Jurkat, Clone E6-1 (cell line): ENCODE measurements around the gene DPH1.
A peak's percentile ranks its signal among the peaks of the same experiment; 100 is the strongest.
"Not testable (repeated sequence)": the region's sequence is repeated elsewhere in the genome, so short reads cannot be mapped to it uniquely, and the experiment has no call there.

Source experiments
- DNase-seq: peaks from one replicate; pipeline ENCODE4 v3.0.0-alpha.2; 2011; ENCODE audit warnings: low read depth, low spot score
- H3K4me3 ChIP-seq: 2 replicates; pipeline ENCODE4 v1.5.1; 2011; ENCODE audit warnings: mild to moderate bottlenecking, low read length, control low read depth, moderate library complexity

Gene DPH1

DNA sequence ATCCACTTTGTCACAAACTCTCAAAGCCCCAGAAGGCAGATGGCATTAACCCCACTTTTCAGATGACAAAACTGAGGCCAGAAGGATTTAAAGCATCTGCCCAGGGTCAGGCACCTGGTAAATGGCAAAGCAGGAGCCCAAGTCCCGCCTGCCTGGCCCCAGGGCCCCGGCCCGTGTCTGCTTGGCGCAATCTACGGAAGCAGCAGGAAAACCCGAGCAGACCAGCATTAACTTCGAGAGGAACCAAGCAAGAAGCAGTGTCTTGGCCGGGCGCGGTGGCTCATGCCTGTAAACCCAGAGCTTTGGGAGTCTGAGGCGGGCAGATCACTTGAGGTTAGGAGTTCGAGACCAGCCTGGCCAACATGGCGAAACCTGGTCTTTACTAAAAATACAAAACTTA is 26.4 kb upstream of the DPH1 start:
- H3K4me3 ChIP-seq, result no peak overlapping the region
- DNase-seq, result no peak

DNA sequence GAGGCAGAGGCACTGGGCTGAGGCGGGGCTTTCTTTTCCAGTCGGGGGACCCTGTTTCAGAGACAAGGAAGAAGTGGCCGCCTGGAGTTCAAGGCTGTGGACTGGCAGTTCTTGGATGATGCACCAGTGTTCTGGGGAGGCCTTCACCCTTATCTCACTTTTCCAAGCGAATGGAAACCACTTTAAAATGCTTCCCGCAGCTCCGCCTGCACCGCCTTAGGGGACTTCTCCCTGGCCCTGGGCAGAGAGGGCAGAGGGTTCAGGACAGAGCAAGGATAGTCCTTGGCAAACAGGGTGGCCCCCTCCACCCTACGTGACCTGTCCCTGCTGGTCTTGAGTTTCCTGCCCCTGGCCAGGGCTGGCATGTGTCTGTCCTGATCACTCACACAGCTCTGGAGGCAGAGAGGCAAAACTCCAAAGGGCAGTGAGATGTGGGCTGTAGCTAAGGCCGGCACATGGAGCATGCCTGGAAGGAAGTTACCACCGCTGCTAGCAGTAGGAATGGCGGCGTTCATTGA is 25.5 kb upstream of the DPH1 start:
- H3K4me3 ChIP-seq, result no peak overlapping the region
- DNase-seq, result no peak

DNA sequence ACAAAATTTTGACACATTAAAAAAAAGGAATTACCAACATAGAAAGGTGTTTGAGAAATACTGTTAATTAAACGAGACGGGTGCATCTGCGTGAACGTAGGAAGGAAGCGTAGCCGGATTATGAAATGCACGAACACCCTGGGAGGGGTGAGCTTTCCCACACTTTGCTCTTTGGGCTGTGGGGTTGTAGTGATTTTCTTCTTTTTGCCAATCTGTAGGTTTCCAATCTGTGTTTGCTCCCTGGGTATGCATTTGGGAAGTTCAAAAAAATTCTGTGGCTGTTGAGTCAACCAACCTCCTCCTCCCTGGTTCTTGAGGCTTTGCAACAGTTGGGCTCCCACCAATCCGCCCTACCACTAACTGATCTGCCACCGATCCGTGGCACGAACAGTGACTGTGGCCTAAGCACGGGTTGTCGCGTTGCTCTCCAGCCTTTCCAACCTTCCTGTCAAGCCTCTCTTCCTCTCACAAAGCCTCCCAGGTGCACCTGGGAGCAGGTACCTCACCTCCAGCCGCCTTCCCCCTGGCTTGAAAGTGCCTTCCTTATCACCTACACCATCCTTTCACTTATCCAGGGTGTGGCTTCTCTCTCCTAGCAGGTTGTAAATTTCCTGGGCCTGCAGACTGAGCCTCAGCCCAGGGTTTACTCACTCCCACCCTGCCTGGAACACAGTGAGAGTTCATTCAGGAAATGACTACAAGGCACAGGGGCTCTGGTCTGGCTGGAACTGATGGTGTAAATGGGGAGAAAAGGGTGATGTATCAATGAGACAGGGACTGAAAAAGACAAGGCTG is 21.4 kb upstream of the DPH1 start:
- no peak for DNase-seq
- no peak overlapping the region for H3K4me3 ChIP-seq

DNA sequence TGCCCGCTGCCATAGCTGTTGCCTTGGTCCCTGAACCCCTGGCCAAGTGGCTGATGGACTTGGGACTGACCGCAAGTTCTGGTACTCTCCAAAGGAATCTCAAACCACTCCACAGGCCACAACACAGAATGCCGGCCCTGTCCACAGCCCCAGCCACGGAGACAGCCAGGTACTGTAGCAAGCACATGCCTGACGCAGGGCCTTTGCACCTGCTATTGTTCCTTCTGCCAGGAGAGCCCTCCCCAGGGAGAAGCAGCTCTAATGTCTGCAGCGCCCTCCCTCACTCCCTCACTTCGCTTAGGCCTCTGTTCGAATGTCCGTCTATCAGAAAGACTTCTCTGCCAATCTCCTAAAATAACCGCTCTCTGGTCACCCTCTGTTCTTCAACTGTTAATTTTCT is 20.2 kb upstream of the DPH1 start:
- no peak overlapping the region for H3K4me3 ChIP-seq
- no peak for DNase-seq

DNA sequence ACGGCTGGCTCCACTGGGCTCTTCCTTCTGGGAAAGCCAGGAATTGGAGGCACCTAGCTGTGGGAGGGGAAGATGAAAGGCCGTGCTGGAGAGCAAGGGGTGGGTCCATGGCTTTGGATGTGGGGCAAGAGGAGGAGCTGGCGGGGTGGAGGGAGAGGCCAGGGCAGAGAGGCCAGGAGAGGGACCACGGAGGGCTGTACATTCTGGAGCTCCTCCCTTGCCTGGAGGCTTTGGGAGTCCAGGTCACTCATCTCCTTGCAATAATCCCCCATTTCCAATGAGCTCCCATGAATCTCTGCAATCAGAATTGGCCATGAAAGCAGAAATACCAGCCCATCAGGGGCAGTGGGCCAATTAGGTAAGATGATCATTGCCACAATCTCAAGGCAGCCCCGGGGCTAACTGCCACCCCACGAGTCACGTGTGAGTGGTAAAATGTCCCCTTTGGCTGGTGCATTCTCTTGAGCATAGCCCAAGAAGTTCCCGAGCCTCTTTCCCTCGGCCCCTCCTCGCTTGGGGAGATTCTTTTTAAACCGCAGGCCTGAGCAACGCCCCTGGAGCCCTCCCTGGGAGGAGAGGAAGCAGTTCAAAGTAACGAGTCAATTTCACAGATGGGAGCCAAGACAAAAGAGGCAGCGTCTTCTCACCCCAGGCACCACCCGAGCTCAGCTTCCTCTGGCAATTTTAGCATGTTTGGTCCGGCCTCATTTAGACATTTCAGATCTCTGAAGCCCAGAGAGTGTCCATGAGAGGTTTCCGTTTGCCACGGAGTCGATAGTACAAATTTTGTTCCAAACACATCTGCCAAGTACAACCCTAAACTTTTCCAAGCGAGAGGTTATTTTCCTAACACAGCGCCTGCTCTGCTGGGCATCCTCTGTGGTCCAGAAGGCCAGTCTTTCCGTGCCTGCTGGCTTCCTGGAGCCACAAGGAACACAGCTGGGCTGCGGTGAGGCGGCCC is 18.3 kb upstream of the DPH1 start:
- peak overlapping the region; percentile 23 for H3K4me3 ChIP-seq
- DNase-seq, result peak; percentile 47

DNA sequence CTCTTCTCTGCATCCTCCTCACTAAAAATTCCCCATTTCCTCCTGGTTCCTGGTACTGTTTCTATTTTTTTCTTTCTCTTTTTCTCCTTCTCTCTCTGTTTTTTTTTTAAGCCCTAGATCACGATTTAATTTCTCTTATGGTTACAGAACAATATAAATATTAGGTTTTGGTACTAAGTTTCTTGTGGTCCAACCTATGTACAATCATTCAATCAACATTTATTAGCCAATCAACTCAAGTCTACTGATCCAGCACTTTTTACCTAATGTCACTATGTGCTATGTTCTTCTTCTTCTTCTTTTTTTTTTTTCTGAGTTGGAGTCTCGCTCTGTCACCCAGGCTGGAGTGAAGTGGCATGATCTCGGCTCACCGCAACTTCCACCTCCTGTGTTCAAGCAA is 17.5 kb upstream of the DPH1 start:
- H3K4me3 ChIP-seq, result no peak overlapping the region
- DNase-seq, result no peak

DNA sequence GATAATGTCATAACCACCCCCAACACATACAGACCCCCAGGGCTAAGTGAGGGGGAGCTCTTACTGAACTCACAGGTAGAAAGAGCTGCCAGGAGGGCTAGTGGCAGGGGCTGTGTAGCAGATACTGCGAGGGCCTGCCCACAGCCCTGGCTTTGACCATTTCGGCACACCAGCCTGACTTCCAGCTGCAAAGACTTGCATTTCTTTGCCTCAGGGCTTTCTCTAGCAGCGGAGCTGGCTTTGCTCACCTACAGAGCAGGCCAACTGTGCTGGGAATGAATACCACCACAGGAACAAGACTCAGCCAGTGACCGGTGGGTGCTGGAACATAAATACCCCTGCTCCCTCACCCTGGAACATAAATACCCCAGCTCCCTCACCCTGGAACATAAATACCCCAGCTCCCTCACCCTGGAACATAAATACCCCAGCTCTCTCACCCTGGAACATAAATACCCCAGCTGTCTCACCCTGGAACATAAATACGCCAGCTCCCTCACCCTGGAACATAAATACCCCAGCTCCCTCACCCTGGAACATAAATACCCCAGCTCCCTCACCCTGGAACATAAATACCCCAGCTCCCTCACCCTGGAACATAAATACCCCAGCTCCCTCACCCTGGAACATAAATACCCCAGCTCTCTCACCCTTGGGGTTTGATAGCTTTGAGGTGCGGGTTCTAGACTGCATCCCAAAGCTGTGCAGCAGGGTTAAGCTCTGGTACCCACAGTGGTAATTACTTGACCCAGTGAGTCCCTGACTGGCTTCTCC is 16.5 kb upstream of the DPH1 start:
- H3K4me3 ChIP-seq, DNase-seq: not testable (repeated sequence)

DNA sequence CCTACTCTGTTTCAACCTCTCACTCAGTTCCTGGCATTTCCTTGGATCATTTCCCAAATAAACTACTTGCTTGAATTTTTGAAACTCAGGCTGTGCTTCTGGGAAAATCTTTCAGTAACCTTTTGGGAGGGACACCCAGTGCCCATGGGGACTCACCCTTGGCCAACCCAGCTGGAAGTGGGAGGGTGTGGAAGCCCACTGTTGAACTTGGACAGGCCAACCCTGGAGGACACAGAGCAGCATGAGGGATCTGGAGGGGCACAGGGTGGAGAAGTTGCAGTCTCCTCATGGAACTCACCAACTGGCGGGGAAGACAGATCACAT is 16.0 kb upstream of the DPH1 start:
- no peak for DNase-seq
- H3K4me3 ChIP-seq, result no peak overlapping the region

DNA sequence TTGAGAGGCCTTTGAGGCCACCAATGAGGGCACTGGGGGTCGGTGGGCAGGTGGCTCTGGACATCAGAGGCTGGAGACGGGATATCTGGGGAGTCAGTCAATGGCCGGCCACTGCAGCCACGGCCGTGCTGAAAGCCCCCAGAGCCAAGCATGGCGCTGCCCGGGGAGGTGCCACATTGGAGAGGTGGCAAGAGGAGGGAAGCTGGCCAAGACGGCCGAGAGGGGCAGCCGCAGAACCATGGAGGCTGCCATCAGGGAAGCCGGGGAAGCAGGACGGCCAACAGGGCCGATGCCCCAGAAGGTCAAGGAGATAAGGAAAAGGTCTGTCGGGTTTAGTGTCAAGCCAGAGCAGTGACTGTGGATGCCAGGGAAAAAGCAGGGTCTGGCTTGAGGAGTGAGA is 14.6 kb upstream of the DPH1 start:
- DNase-seq, result no peak
- no peak overlapping the region for H3K4me3 ChIP-seq

DNA sequence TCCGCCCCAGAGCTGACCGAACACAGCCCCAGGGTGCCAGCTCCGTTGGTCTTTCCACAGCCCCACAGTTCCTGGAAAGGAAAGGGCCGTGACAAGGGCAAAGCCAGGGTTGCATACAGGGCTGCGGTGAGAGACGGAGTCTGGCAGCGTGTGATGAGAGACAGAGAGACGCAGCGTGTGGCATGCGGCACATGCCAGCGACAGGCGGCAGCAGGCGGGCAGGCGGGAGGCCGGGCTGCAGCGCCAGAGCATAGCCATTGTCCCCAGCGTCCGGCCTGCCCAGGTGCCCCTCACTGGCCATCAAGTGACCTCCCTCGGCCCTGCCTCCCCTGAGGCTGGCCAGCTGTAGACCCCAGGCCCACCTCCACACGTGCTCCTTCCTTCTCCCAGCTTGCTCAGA is 13.5 kb upstream of the DPH1 start:
- no peak overlapping the region for H3K4me3 ChIP-seq
- DNase-seq, result no peak

DNA sequence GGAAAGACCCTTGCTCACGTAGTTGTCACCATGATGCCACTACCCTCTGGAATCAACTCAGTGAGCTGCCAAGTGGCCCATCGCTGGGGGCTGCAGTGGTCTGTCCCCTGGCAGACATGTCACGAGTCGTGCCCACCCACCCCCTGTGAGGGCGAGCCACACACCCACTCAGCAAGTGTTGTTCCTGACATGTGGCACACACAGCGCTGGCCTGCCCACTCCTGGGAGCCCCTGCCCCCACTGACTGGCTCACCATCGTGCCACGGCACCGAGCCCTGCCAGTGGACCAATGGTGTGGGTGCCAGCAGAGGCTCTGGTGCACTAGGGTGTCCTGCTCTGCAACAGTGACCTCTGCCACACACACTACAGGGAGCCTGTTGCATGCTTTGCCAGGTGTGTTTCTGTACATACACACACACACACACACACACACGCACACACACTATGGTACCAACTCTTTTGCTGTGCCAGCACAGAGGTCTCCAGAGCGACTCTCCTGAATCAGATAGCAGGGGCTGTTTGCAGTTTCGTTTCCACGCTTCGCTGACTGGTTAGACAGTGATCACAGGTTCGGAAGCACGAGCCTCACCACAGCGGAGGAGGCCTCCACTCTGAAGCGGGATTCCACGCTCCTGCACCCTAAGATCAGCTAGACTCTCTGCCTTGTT is 12.5 kb upstream of the DPH1 start:
- peak; percentile 58 for DNase-seq
- no peak overlapping the region for H3K4me3 ChIP-seq

DNA sequence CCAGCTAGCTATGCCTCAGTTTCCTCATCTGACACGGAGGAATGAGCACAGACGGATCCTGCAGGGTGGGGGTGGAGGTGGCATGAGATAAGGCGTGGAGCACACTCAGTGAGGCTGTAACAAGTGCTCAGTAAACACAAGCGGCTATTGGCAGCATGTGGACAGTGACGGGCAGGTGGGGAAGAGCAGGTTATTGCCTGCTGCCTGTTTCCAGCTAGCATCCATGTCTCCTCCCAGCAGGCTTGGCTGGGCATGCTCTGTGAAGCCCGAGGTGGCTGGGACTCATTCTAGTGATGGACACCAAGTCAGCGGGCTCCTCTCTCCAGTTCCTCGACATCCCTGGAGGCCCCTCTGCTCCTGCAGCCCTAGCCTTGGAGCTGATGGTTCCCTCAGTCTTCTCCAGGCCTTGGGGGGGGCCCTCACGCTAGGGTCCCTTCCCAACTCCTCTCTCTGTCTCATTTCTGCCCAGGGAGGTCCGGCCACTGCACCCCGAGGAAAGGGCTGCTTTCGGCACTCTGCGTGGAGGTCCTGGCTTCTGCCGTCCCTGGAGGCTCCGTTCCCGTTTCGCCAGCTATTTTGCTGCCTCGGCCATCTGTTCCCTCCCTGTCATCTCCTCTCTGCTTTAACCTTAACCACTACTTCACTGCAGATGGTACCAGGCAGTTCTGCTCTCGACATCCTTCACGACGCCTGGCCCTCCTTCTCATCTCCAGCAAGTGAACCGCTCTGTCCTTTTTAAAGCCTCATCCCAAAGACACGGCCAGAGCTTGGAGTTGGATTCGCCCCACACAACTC is 11.0 kb upstream of the DPH1 start:
- H3K4me3 ChIP-seq, result no peak overlapping the region
- DNase-seq, result no peak

DNA sequence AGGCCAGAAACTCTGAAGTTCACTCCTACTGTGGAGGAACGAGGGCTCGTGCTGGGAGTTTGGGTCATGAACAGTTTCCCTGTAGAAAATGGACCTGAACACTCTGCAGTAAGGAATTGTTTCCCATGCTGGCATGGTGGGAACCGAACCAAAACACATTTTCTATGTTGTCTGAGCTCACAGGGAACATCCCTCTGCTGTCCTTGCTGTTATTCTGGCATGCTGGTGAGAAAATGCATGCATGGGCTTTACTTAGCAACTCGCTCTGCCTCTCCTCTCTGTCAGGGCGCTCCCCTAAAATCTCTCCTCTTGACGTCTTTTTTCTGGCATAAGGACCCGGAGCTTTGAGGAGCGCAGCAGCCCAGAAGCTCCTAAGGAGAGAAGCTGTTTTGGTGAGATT is 10.2 kb upstream of the DPH1 start:
- no peak overlapping the region for H3K4me3 ChIP-seq
- DNase-seq, result no peak

DNA sequence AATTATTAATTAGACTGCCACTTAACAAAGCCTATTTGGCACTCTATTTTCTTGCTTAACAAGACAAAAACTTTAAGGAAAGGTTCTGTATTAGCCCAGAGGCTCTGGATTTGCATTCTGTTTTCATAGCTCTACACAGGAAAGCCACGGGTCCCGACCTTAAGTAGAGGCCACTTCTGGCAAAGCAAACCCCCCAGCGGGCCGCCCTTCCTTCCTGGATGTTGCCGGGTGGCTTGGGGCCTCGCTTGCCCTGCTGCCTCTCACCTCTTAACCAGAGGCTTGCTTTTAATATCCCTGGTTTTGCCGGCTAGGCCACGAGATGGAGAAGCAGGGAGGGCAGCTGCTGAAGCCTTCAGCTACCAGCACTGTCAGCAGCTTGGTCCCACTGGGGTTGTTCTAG is 9.2 kb upstream of the DPH1 start:
- H3K4me3 ChIP-seq, result no peak overlapping the region

DNA sequence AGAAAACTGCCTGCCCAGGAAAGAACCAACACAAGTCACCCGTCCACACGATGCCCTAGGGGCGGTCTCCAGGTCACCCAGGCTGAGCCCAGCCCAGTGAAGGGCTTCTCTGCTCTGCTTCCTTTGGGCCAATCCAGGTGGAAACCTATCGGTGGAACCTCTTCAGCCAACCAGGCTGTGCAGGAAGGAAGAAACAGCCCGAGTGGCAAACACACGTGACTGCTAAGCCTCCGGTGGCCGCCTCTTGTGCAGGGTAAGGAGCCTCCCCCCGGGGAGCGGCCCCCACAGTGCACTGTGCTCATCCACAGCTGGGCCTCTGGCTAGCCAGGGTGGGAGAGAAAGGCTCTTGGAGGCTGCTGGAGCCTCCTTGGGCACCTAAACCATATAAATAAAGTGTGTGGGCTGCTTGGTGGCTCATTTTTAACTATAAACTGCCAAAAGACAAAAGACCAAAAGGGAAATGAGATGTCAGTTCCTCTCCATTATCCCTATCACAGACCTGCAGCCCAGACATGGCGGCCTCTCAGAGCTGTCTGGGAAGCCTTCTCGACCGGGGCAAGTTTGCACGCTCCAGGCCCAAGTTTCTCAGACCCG is 7.2 kb upstream of the DPH1 start:
- peak overlapping the region; percentile 15 for H3K4me3 ChIP-seq
- DNase-seq, result peak; percentile 62

More for the DNA sequence above, 9.2 kb upstream of the DPH1 start:
- no peak for DNase-seq

DNA sequence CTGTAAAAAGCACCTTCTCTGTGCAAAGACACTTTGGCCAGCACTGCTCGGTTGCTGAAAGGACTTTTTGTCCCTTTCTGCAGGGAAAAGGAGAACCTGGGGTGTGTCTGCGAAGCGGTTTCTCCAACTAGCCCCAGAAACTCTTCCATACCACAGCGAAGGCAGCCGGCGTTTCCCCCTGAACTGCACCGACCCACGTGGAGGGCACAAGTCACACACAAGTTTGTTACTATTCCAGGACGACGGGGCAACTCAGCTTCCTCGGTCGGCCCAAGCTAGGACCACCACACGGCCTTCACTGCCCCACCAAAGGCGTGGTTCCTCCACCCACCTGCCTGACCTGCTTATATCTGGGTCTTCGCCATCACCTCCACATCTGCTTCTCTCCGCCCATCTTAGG is 6.7 kb upstream of the DPH1 start:
- DNase-seq, result no peak
- H3K4me3 ChIP-seq, result peak overlapping the region; percentile 15

DNA sequence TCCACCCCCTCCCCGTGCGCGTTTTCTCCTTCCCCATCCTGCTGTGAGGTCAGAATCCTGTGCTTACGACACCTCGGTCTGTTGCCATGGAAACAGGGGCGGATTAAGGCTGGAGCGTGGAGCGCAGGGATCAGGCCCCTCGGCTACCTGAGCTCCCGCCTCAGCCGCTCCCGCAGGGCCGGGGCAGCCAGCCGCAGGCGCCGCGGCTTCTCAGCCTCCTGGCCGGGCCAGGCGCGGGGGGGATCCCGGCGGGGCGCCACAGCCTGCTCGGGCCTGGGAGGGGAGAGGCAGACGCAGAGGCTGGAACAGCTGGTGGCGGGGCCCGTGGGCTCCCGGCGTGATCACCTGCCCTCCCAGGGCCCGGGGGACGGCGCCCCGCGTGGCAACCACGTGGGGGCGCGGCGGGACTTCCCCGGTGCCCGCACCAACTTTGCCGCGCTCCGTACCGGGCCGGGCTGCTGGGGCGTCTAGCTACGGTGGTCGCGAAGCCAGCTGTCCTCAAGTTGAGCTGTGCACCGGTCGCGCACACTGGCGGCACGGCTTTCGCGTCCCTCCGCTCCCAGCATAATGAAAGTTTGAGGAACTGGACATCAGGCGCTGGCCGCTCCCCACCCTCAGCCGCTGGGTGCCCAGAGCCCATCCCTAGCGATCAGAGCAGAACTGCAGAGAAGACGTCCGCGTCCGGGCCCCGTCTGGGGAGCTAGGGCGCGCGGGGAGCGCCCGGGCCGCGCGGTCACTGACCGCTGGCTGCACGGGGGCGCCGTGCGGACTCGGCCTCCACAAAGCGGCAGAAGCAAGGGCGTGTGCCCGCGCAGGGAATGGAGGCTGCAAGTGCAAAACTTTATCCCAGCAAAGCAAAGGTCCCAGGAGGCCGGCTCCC is 6.0 kb upstream of the DPH1 start:
- peak overlapping the region; percentile 50 for H3K4me3 ChIP-seq
- no peak for DNase-seq
